Stimulated activated CD8-positive, alpha-beta memory T cell treated with anti-CD3 and anti-CD28 coated beads, Interleukin-15, amount 100 ng/mL, for 4 hours (primary cell): ENCODE measurements around the gene KMT2C.
"Not testable (repeated sequence)": the region's sequence is repeated elsewhere in the genome, so short reads cannot be mapped to it uniquely, and the experiment has no call there.

Source experiments
- DNase-seq, 2 donors: peaks; one replicate each; pipeline ENCODE4 v3.0.0-alpha.2; 2020; ENCODE audit warnings: low read depth in 2 of 2

KMT2C gene

DNA sequence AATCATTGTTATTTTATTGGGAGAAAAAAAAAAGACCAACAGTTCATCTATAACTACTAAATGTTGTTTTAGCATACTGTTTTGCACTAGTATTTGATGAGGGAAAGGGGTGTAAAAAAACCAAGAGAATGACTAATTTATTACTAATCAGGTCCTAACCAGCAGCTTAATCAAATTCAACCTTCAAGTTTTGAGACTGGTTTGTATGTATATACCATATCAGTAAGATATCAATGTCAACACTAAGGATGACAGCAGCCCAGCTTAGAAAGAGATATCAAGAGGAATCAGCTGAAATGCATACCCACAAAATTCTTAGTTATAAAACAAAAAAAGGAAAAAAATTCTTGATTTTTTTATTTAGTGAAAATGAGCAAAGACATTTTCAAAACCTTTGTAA, 122.6 kb downstream of the KMT2C start:
- no peak for DNase-seq

DNA sequence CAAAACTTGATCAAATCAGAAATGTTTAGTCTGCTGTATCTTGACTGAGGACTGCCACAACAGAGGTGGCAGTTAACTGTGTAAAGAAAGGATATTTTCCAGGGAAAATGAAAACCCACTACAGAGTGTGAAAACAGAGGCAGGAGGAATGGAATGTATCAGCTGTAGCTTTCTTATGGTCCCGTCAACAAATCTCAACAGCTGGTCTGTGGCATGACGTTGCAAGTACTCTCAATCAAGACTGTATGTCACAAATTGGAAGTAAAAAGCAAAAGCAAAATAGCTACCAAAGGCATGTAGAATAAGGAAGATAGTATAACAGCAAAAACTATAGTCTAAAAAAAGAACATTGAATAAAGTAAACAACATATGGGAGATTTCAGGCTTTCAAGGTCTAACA, 123.5 kb downstream of the KMT2C start:
- no peak for DNase-seq

GRCh38 chr7:152307902-152308301, 127.9 kb downstream of the KMT2C start:
- DNase-seq = no peak

DNA sequence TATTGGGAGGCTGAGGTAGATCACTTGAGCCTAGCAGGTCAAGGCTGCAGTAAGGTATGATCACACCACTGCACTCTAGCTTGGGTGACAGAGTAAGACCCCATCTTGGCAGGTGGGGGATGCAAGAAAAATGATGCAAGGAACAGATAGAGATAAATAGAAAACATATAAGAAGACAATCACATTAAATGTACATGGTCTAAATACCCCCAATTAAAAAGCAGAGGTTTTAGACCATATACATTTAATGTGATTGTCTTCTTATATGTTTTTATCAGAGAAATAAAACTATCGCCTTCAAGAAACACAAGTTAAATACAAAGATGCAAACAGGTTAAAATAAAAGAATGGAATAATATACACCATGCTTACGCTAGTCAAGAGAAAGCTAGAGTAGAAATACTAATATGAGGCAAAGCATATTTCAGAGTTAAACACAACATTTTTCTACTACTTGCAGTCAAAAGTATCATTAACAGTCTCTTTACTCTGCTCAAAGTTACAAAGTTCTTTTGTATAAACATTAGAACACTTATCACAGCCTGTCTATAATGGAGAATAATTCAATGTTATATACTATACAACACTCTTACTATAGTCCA, 136.2 kb downstream of the KMT2C start:
- not testable (repeated sequence) for DNase-seq

GRCh38 chr7:152292897-152293296, 142.9 kb downstream of the KMT2C start:
- DNase-seq = no peak

DNA sequence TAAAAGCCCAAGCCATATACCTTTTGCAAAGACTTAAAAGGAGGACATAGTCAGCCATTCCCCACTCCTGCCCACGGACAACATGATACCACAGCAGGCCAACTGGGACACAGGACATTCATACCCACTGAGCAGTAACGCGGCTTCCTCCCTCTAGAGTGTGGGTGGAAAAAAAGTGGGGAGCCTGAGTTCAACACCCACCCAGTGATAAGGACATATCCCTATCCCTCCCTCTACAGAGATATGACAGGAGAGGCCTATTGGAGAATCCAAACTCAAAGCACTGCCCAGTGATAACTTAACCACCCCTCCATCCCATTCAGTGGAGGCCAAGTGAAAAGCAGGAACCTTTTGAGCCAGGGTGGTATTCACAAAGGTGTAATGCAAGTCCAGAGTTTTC, 148.8 kb downstream of the KMT2C start:
- DNase-seq = not testable (repeated sequence)

DNA sequence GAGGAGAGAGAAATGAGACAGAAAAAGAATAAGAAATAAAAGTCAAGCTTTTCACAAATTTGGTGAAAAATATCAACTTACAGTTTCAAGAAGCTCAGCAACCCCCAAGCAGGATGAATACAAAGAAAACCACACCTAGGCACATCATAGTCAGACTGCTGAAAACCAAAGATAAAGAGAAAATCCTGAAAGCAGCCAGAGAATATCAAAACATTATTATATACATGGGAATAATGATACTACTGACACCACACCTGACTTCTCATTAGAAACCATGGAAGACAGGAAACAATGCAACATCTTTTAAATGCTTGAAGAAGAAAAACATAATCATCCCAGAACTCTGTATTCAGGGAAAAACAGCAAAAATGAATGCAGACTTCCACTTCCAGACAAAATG, 149.6 kb downstream of the KMT2C start:
- DNase-seq = not testable (repeated sequence)

- DNase-seq = not testable (repeated sequence)
Measured at GRCh38 chr7:152284998-152285397, 150.8 kb downstream of the KMT2C start.

GRCh38 chr7:152277687-152278086, 158.1 kb downstream of the KMT2C start:
- not testable (repeated sequence) for DNase-seq

DNA sequence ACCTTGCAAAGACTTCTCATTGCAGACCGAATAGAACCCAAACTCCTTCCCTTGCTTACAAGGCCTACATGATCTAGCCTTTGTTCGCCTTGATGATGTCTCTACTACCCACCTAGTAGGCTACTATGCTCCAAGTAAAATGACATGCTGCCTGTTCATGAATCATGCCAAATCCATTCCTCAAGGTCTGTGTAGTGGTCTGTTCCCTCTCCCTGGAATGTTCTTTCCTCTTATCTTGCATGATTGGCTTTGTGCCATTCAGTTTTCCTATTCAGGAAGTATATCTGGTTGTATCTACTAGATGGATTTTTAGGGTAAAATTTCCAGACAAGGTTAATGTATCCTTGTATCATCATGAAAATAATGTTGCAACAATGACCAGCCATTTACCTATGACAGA, 165.4 kb downstream of the KMT2C start:
- not testable (repeated sequence) for DNase-seq

DNA sequence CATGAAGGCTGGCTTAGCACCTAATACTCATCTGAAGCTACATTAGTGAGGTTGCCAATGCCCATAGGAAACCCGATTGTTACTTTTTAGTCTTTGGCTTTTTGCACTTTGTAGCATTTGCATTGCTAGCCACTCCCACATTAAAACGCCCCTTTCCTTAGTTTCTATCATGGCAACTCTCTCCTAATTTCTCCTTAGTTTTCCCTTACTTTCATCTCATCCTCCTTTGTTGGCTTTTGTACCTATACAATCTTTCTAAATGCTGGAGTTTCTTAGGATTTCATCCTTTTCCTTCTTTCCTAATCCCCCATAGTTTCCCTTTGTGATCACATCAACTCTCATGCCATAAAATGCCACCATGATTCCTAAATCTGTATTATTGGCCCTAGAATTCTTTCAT, 168.9 kb downstream of the KMT2C start:
- not testable (repeated sequence) for DNase-seq

- DNase-seq = not testable (repeated sequence)
Measured at GRCh38 chr7:152264915-152265314, 170.9 kb downstream of the KMT2C start.

DNA sequence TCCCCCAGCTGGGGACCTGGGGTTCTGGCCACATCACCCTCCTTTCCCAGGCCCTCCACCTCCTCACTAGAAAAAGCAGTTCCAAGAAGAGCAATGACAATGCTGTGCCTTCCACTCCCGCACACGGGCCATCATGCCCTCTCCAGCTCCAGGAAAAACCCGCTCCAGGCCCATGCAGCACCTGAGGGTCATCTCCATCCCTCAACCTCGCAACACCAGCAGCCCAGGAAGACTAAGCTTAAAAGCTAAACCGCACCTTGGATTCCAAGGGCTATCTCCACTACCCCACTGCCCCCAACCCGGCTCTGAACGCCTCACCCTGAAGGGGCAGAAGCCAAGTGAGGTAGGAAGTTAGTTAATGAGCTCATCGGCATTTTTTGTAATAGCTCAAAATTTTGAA, 173.7 kb downstream of the KMT2C start:
- DNase-seq = not testable (repeated sequence)

DNA sequence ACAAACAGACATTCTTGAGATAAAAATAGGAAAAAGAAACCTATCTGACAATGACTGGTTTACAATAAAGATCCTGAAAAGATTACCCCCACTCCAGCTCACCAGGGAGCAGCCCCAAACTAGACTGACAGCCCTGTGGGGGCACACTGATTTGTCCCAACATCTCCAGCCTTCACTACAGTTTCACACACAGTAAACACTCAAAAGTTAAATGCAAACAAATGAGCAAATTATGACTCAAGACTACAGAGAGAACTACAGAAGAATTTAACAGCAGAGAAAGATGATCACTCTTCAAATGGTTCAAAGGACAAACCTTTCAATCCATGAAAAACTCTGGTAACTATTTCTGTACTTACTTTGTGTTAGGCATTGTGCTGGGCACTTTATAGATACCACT, 176.2 kb downstream of the KMT2C start:
- not testable (repeated sequence) for DNase-seq

DNA sequence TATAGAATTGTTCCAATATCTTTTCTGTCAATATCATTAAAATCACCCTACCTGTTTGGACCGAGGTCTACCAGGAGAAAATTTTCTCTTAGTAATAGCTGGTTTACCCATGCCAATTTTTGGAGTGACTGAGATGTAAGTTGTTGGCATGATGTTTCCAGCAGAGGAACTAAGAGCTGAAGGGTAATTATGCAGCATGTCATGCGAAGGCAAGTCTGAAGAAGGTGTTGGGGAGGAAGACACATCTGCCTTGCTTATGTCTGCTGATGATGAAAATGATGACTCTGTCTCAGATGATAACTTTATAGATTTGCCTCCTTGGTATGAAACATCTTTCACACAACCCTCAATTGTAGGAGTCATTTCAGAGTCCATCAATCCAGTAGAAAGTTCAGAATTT, 188.0 kb downstream of the KMT2C start:
- not testable (repeated sequence) for DNase-seq

DNA sequence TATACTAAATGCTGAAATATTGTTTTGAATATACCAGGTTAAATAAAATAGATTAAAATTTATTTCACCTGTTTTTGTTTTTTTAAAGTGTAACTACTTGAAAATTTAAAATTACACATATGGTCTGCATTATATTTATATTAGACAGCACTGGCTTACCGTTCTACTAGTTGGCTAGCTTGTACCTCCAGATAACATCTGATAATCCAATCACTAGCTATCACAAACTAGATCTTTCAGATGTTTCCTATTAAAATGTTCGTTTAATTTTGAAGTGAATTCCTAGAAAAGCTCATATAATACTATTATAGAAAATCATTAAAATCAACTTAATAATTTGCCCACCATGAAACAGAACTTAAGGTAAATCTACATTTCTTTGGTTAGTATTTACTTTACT, 190.4 kb downstream of the KMT2C start:
- DNase-seq = not testable (repeated sequence)

- not testable (repeated sequence) for DNase-seq
Measured at GRCh38 chr7:152243464-152243863, 192.3 kb downstream of the KMT2C start.

DNA sequence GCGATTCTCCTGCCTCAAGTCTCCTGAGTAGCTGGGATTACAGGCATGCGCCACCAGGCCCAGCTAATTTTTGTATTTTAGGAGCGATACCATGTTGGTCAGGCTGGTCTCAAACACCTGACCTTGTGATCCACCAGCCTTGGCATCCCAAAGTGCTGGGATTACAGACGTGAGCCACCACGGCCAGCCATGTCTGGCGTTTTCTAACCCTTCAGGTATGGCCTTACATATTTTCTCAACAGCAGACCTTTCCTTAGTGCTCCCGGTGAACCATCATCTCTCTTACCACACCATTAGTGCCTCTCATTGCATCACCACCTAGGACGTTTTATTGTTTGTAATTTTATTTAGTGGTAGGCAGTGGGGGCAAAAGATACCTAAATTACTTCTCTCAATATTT, 194.5 kb downstream of the KMT2C start:
- DNase-seq = not testable (repeated sequence)

DNA sequence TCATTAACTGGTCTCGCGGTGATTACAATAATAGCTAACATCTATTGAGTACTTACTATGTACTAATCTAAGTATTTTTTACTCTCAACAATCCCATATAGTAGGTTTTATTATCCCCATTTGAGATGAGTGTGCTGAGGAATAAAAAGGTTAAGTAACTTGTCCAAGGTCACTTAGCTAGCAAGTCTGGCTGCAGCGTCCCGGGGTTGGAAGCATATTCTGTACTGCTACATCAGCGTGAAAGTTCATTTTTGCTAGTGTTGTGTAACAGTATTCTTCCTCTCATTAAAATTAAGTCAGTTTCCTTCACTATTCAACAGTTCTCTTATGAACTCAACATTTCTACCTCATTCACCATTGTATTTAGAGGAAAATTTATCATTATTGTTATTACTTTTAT, 199.5 kb downstream of the KMT2C start:
- not testable (repeated sequence) for DNase-seq

DNA sequence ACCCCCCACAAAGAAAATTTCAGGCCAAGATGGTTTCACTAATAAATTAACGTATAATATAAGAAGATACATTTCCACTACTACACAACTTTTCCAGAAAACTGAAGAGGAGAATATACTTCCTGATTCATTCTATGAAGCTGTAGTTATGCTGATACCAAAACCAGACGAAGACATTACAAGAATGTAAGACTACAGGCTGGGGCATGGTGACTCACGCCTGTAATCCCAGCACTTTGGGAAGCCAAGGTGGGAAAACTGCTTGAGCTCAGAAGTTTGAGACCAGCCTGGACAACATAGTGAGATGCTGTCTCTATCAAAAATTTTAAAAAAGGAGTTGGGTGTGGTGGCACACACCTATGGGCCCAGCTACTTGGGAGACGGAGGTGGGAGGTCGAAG, 201.4 kb downstream of the KMT2C start:
- DNase-seq = not testable (repeated sequence)

- DNase-seq = no peak
Measured at GRCh38 chr7:152231089-152231488, 204.7 kb downstream of the KMT2C start.

DNA sequence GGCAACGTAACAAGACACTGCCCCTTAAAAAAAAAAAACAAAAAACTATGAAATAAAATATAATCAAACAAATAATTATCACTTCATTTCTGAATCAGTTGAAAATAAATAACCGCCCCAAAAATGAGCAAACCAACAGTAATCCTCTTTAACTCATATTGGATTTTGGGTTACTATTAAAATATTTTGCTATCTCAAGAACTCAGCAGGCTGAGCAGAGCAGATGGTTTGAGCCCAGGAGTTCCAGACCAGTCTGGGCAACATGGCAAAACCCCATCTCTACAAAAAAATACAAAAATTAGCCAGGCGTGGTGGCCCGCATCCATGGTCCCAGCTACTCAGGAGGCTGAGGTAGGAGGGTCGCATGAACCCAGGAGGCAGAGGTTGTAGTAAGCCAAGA, 216.2 kb downstream of the KMT2C start:
- not testable (repeated sequence) for DNase-seq

GRCh38 chr7:152208766-152209165, 227.0 kb downstream of the KMT2C start:
- DNase-seq = not testable (repeated sequence)

- DNase-seq = not testable (repeated sequence)
Measured at GRCh38 chr7:152204417-152204816, 231.4 kb downstream of the KMT2C start.
